Cardiac septum (tissue), 1 donor: ENCODE data around the gene PRUNE2. TPM values are rescaled to one million over a fixed set of nuclear protein-coding genes. Genes with fewer than 3 reads are reported as not detected.

Source experiments
- DNase-seq: peaks from one replicate; pipeline ENCODE4 v3.0.0-alpha.2; 2020; ENCODE audit warnings: low spot score
- intact Hi-C: fragments of 100-400 bp; cut with DNase I; formaldehyde crosslinking; loops from one replicate; pipeline ENCODE4 v1.14.0; 2022
- total RNA-seq: library from RNA; stranded (reverse); fragmentation: NEBNext Ultra II Directional; extraction: Animal tissue kit (Norgen Biotek cat#: 25700); gene quantifications from one replicate; pipeline ENCODE4 v1.2.1, GENCODE V29; 2021
- donor health status: DM: no; HTN: no; CAD: no.

Gene PRUNE2
- total RNA-seq, 1 donor from 2014 or later = 19.9 TPM

GRCh38 chr9:76812591-76812990, 93.3 kb downstream of the PRUNE2 start:
- no peak for DNase-seq
- intact Hi-C loops = no loop called here

GRCh38 chr9:76810377-76810957, 95.4 kb downstream of the PRUNE2 start:
- no peak for DNase-seq
- intact Hi-C loops = loop anchor here (2.0 kb wide), 1 partner anchor 186 kb away; no protein-coding TSS in a partner anchor

- intact Hi-C loops = loop anchor here (5.0 kb wide), 2 partner anchors 179 to 344 kb away; no protein-coding TSS in a partner anchor
Measured at GRCh38 chr9:76808636-76809035, 97.3 kb downstream of the PRUNE2 start.

GRCh38 chr9:76803762-76804161, 102.2 kb downstream of the PRUNE2 start:
- intact Hi-C loops = no loop called here
- DNase-seq = no peak

More at GRCh38 chr9:76808636-76809035, 97.3 kb downstream of the PRUNE2 start:
- no peak for DNase-seq

GRCh38 chr9:76803083-76803482, 102.8 kb downstream of the PRUNE2 start:
- no peak for DNase-seq
- intact Hi-C loops = no loop called here

GRCh38 chr9:76800901-76801300, 105.0 kb downstream of the PRUNE2 start:
- intact Hi-C loops = no loop called here
- no peak for DNase-seq

GRCh38 chr9:76799473-76799872, 106.4 kb downstream of the PRUNE2 start:
- DNase-seq = no peak
- intact Hi-C loops = no loop called here

GRCh38 chr9:76798527-76798926, 107.4 kb downstream of the PRUNE2 start:
- intact Hi-C loops = no loop called here
- DNase-seq = no peak

- intact Hi-C loops = no loop called here
- DNase-seq = no peak
Measured at GRCh38 chr9:76796296-76796695, 109.6 kb downstream of the PRUNE2 start.

GRCh38 chr9:76793784-76794431, 112.0 kb downstream of the PRUNE2 start:
- intact Hi-C loops = no loop called here
- no peak for DNase-seq

- no peak for DNase-seq
- intact Hi-C loops = no loop called here
Measured at GRCh38 chr9:76789840-76790239, 116.1 kb downstream of the PRUNE2 start.

- intact Hi-C loops = no loop called here
- no peak for DNase-seq
Measured at GRCh38 chr9:76787677-76788076, 118.2 kb downstream of the PRUNE2 start.

GRCh38 chr9:76785501-76785900, 120.4 kb downstream of the PRUNE2 start:
- intact Hi-C loops = no loop called here
- no peak for DNase-seq

GRCh38 chr9:76784881-76785280, 121.0 kb downstream of the PRUNE2 start:
- intact Hi-C loops = no loop called here
- no peak for DNase-seq

GRCh38 chr9:76772686-76773445, 133.0 kb downstream of the PRUNE2 start:
- intact Hi-C loops = no loop called here
- DNase-seq = no peak

GRCh38 chr9:76766126-76766525, 139.8 kb downstream of the PRUNE2 start:
- intact Hi-C loops = no loop called here
- no peak for DNase-seq

GRCh38 chr9:76764138-76764537, 141.8 kb downstream of the PRUNE2 start, which contains the start of gene PCA3:
TSS of gene PCA3 (plus strand) at chr9:76764438.
- intact Hi-C loops = no loop called here
- no peak for DNase-seq

GRCh38 chr9:76761448-76761847, 144.5 kb downstream of the PRUNE2 start:
- intact Hi-C loops = no loop called here
- DNase-seq = no peak

- intact Hi-C loops = no loop called here
- no peak for DNase-seq
Measured at GRCh38 chr9:76759732-76760131, 146.2 kb downstream of the PRUNE2 start.

GRCh38 chr9:76758476-76758875, 147.4 kb downstream of the PRUNE2 start:
- intact Hi-C loops = no loop called here
- DNase-seq = no peak
